GM15510 (cell line): ENCODE measurements around the gene SH3BP5L.
A peak's percentile ranks its signal among the peaks of the same experiment; 100 is the strongest.

Experiments used
- POLR2A ChIP-seq: IDR thresholded peaks from 3 replicates; pipeline ENCODE4 v1.6.1; 2011; ENCODE audit warnings: borderline replicate concordance; ENCODE audit not compliant: insufficient read length; ENCODE audit errors: extremely low read depth

Gene SH3BP5L

DNA sequence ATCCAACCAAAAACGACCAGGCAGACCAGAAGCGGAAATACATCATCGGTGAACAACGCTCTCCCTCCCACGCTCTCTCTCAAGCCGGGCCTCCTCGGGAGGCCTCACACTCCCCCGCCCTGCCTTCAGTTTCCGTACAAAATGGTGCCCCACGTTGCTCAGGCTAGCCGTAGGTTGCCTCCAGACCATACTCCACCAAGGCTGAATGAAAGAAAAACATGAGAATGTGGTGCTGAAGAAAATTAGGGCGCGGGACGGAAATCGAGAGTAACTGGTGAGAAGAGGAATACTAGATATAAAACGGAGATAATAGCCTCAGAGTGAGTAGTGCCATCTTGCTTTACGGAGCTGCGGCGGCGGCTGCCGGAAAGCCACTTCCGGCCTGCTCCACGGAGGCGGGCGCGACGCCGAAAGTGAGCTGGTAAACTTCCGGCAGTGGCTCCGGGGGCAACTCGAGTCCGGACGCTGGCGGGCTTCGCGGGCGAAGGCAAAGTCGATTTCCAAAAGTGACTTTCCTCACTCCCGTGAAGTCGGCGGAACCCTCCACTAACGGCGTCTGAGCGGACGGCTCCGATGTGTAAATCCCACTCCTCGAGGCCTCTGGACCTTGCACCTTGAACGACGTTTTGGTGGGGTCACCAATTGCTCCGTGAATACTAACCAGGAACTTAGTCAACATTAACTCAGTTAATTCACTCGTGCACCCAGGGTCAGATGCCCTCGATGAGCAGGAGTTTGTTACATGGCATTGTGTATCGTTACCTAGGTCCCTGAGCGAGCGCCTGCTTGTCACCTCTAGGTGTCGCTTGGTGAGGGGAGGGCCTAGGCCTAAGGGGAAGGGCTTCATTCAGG, at the start of gene SH3BP5L:
SH3BP5L (minus strand) TSS at position 7 of the 852 bp plus-strand sequence. CDS start 980 bp downstream, outside the sequence.
- TF ChIP-seq POLR2A, result peak; percentile 78

DNA sequence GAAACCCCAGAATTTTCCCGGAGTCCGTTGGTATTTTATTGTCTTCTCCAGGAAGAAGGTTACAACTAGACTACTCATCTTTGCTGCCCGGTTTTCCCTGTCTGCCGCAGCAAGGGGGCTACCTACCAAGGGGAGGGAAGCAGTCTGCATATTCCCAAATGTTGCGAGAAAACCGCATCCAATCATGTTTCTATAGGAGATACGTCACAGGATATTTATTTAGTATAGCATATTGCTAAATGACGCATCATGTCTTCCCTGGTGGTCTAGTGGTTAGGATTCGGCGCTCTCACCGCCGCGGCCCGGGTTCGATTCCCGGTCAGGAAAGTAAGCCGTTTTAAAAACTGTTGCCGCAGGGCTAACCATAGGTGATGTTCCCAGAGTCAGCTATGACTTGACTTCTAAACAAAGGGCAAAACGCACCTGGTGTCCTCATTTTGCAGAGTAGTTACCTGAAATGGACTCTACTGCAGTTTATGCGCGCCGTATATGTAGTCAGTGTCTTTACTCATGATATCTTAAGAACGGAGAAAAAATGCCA, 48.3 kb upstream of the SH3BP5L start:
- no peak for TF ChIP-seq POLR2A

DNA sequence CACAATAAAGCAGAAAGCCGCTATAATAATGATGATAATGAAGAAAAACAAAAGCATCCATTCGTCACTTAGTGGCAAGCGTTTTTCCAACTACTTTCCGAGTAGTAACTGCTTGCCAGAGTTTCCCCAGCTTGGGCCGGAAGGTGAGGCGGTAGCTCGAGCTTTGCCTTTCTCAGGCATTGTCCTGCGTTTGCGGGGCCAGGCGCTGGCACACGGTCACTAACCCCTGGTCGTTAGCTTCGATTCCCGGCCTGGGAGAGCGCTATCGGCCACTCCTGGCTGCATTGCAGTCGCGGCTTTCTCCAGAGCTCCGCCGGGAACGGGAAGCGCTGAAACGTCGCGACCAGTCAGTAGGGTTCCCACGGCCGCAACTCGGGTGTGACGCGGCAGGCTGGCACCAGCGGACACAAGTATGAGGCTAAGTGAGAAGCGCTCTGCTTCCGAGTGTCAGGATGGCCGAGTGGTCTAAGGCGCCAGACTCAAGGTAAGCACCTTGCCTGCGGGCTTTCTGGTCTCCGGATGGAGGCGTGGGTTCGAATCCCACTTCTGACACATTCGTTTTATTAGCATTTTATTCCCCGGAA, 47.8 kb upstream of the SH3BP5L start:
- peak; percentile 34 for TF ChIP-seq POLR2A

- peak; percentile 9 for TF ChIP-seq POLR2A
Observed at GRCh38 chr1:248872752-248873408, 47.2 kb upstream of the SH3BP5L start.

DNA sequence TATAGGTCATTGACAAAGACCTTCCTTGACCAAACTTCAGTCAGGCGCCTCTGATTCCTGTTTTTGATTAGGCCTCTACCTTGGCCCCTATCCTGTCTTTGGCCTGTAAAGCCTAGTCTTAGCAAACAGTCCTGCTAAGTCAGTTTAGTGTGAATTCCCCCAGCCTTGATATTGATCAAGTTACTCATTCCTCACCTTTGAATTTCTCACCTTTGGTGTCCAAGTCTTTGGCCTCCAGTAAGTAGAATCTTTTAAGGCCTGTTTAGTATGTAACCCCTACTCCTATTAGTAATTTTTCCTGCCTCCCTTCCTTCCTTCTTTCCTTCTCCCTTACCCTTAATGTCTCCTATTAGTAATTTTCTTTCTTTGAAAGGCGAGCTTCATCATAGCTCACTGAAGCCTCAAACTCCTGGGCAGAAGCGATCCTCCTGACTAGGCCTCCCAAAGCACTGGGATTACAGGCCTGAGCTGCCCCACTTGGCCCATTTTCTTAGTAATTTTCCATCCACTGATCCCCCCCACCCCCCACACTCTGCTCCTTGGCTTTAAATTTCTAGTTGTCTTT, 46.2 kb upstream of the SH3BP5L start:
- TF ChIP-seq POLR2A, result no peak

GRCh38 chr1:248862998-248863881, 37.5 kb upstream of the SH3BP5L start:
- peak; percentile 86 for TF ChIP-seq POLR2A

DNA sequence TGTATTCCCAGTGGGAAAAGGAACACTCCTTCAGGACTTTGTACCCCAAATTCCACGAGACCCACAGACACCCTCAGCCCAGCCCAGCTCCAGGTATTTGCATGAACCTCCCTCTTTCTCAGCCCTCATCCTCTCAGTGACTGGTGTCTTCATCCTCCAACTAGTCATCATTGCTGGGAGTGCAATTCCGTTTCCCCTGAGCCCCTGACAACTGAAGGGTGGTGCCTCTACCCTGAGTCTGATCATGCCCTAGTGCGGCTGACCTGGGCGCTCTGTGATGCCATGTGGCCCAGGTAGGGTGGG, 36.9 kb upstream of the SH3BP5L start:
- TF ChIP-seq POLR2A, result no peak

- no peak for TF ChIP-seq POLR2A
Observed at GRCh38 chr1:248861616-248862015, 35.9 kb upstream of the SH3BP5L start.

DNA sequence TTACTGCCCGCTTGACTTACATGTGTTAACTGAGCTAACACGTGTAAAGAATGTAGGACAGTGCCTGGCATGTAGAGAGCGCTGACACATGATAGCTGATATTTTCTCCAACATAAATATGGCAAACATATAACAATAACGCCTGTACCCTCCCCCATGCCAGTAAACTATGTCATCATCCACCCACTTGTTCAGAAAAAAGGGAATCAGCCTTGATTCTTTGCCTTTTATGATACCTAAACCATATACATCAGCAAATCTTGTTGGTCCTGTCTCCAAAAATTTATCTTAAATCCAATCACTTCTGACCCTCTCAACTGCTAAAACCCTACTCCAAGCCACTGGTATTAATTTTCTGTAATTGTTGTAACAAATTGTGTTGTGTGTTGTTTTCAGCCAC, 34.3 kb upstream of the SH3BP5L start:
- no peak for TF ChIP-seq POLR2A

DNA sequence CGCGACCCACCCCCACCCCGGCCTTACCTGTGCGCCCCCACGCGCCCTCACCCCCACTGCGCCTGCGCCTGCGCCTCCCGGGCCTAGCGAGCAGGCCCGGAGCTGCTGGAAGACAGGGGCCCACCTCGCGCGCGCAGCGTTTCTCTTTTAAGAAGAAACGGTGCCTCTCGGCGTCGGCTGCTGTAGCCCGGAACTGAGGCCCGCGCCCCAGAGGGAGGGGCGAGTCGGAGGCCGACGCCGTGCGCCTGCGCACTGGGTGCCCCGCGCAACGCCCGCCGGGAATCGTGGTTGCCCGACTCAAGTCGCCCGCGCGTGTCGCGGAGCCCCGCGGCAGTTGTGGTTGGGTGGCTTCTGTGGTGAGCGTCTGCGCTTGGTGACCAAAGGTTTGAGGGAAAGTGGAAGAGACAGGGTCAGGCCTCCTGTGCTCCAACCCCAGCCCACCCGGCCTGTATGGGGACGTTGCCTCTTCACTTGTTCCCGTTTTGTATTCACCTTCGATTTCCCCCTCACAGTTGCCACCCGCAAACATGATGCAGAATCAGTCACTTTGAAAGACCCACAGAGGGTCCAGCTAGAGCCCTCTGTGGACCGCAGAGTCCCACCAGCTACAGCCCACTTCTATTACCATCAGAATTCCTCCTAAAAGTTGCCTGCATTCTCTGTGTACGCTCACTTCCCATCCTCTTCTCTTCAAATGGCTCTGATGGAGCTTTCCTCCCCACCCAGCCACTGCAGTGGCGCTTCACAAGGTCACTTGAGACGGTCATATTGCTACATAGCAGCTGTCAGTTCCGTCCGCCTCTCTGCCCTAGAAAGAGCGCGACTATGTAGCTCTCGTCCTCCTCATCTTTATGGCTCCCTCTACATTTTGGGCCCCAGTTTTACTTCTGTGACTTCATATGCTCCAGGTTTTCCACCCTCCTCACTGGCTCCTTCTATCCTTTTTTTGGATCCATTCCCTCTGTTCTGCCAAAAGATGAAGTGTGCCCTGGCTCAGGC, 33.5 kb upstream of the SH3BP5L start, which contains the start of gene ZNF692:
ZNF692 (minus strand) TSS at position 195 of the 999 bp plus-strand sequence. CDS start 776 bp downstream, outside the sequence.
- peak; percentile 93 for TF ChIP-seq POLR2A

GRCh38 chr1:248858096-248858890, 32.6 kb upstream of the SH3BP5L start:
- peak; percentile 17 for TF ChIP-seq POLR2A

GRCh38 chr1:248857749-248858095, 32.0 kb upstream of the SH3BP5L start:
- TF ChIP-seq POLR2A, result no peak
